SK-N-SH treated with all-trans-retinoic acid at 6 μM for 48 hours (cell line): Measurements from ENCODE around the gene DDX50.
"Not testable (repeated sequence)": the region's sequence is repeated elsewhere in the genome, so short reads cannot be mapped to it uniquely, and the experiment has no call there.

ENCODE experiments used
- TOX ChIP-seq: fragments of 250-450 bp; sonication (Bioruptor Pico); IDR thresholded peaks from 2 replicates; pipeline ENCODE4 v1.8.0; 2021; ENCODE audit warnings: mild to moderate bottlenecking, moderate library complexity, borderline replicate concordance
- ZNF565 ChIP-seq: fragments of 450-650 bp; formaldehyde crosslinking; conservative IDR thresholded peaks from 2 replicates; pipeline ENCODE4 v1.5.0; 2020; ENCODE audit warnings: low read depth, mild to moderate bottlenecking, moderate library complexity

GRCh38 chr10:68940917-68941316 is 39.8 kb downstream of the DDX50 start:
- TF ChIP-seq ZNF565, TOX (CRISPR knock-in tag): not testable (repeated sequence)
